ENCODE measurements around the gene LEF1.

GRCh38 chr4:108092288-108092687, 76.4 kb downstream of the LEF1 start:
- TF ChIP-seq POLR2A (IDR thresholded peaks at IDR 0.05; ENCODE audit: low read length) (no peak), GATA1 (IDR thresholded peaks at IDR 0.05; ENCODE audit: low read depth, low read length) (no peak)
